Uterus (tissue), 4 donors: Measurements from ENCODE around the gene STAT4. TPM values are rescaled to one million over a fixed set of nuclear protein-coding genes. Genes with fewer than 3 reads are reported as not detected.

ENCODE experiments used
- DNase-seq, 2 donors: peaks; one replicate each; pipeline ENCODE4 v3.0.0-alpha.2; 2019 to 2020
- H3K27ac ChIP-seq, 2 donors: fragments of 200-600 bp; sonication (generic); 1 replicate in 1 of 2; 2 replicates in 1 of 2; pipeline ENCODE4 v1.5.1; 2016 to 2018
- H3K27me3 ChIP-seq, 2 donors: fragments of 200-600 bp; sonication (generic); one replicate each; pipeline ENCODE4 v1.5.1; 2018 to 2019; ENCODE audit warnings: control low read depth in 1 of 2
- H3K36me3 ChIP-seq, 2 donors: fragments of 200-600 bp; sonication (generic); one replicate each; pipeline ENCODE4 v1.5.1; 2019; ENCODE audit warnings: control low read depth in 1 of 2
- H3K4me1 ChIP-seq, 2 donors: fragments of 200-600 bp; sonication (generic); one replicate each; pipeline ENCODE4 v1.5.1; 2018 to 2019; ENCODE audit warnings: control low read depth in 1 of 2
- H3K4me3 ChIP-seq, 2 donors: fragments of 200-600 bp; sonication (generic); 1 replicate in 1 of 2; 2 replicates in 1 of 2; pipeline ENCODE4 v1.5.1; 2018 to 2019; ENCODE audit warnings: mild to moderate bottlenecking in 1 of 2
- H3K9me3 ChIP-seq, 2 donors: fragments of 200-600 bp; sonication (generic); one replicate each; pipeline ENCODE4 v1.5.1; 2019; ENCODE audit warnings: control low read depth in 1 of 2
- POLR2A ChIP-seq, 2 donors: fragments of 450-650 bp; IDR thresholded peaks; one replicate each; pipeline ENCODE4 v1.6.1; 2016; ENCODE audit warnings: antibody characterized with exemption in 2 of 2, mild to moderate bottlenecking in 1 of 2, moderate library complexity in 1 of 2
- intact Hi-C: fragments of 100-400 bp; cut with DNase I; formaldehyde crosslinking; loops from one replicate; pipeline ENCODE4 v1.15.1; 2023; ENCODE audit warnings: low total_unique reads
- total RNA-seq, 4 donors: library from RNA; depleted of rRNA in 3 of 4; stranded (reverse); fragments of >200 nt in 3 of 4; gene quantifications; one replicate each; pipeline versions ENCODE4 v1.1.0 to v1.2.4, GENCODE V29; 2014 to 2023
- TF ChIP-seq, protein P1 (sequence below), 4 experiments: fragments of 200-600 bp in 2 of 4; fragments of 450-650 bp in 2 of 4; sonication (generic) in 2 of 4; IDR thresholded peaks; one replicate each; pipeline ENCODE4 v1.5.1; 2016 to 2019; ENCODE audit warnings: antibody characterized with exemption in 4 of 4, mild to moderate bottlenecking in 2 of 4, moderate library complexity in 1 of 4
- donor health status: DM: yes; HTN: yes; CAD: no.

Gene STAT4
- total RNA-seq, 4 donors from 2014 or later, result 0.51 to 4.8 (median 2.3) TPM; not detected in 1

DNA sequence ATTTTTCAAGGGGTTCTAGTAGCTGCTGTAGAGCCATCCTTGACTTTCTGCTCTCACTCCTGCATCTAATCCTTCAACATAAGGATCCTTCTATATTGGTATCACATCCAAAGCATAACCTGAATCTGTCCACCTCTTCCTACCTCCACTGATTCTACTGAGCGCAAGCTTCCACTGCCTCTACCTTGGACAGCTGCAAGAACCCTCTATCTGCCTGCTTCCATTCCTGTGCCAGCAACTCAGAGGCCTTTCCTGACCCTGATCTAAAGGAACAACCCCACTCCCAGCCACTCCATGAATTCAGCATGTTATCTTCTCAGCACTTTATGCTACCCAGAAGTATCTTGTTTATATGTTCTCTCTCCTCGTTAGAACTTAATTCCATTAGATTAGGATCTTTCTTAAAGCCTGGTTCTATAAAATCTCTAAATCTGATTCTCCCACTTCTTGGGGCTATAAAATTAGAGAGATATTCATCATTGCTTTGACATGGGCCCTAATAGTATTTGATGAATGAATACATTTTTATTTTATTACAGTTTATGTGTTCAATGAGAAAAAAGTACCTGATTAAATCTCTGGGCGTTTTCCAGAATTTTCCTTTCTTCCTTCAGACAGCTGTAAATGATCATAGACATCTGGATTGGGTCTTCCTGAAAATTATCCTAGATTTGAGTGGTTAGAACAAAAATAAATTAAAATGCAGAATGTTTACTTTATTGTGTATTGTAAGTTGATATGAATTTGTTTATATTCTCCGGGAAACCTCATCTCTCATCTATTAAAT lies 143.6 kb downstream of the STAT4 start:
- Histone ChIP-seq H3K27me3 (no peaks in the 10 kb centered on the region), H3K4me3 (no peak overlapping the region), H3K36me3 (no peaks in the 10 kb centered on the region), H3K9me3 (no peaks in the 10 kb centered on the region), H3K4me1 (no peaks in the 10 kb centered on the region), H3K27ac (no peak overlapping the region)
- TF ChIP-seq POLR2A (IDR thresholded peaks at IDR 0.05), result no peak
- TF ChIP-seq, protein P1, sequence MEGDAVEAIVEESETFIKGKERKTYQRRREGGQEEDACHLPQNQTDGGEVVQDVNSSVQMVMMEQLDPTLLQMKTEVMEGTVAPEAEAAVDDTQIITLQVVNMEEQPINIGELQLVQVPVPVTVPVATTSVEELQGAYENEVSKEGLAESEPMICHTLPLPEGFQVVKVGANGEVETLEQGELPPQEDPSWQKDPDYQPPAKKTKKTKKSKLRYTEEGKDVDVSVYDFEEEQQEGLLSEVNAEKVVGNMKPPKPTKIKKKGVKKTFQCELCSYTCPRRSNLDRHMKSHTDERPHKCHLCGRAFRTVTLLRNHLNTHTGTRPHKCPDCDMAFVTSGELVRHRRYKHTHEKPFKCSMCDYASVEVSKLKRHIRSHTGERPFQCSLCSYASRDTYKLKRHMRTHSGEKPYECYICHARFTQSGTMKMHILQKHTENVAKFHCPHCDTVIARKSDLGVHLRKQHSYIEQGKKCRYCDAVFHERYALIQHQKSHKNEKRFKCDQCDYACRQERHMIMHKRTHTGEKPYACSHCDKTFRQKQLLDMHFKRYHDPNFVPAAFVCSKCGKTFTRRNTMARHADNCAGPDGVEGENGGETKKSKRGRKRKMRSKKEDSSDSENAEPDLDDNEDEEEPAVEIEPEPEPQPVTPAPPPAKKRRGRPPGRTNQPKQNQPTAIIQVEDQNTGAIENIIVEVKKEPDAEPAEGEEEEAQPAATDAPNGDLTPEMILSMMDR (IDR thresholded peaks at IDR 0.05), result no peak
- DNase-seq, result no peak
- intact Hi-C loops, result no loop called here

DNA sequence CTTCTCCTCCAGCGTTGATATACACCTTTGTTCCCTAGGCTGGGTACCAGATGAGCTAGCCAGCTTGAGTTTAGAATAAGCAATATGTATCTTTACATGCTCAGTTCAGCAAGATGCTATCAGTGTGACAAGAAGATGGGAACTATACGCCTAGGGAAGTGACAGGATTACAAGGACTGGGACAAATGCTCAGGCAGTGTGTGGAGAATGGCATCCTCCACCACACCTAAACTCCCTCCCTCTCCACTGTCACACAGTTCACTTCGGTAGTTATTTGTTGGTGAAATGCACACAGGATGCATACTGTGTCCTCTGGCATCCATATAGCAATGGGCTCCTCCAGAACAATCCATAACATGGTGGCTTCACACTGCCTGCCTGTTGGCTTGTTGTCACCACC lies 144.5 kb downstream of the STAT4 start:
- intact Hi-C loops, result no loop called here
- no peak for DNase-seq
- Histone ChIP-seq H3K9me3 (no peaks in the 10 kb centered on the region), H3K27me3 (no peaks in the 10 kb centered on the region), H3K36me3 (no peaks in the 10 kb centered on the region), H3K4me1 (no peaks in the 10 kb centered on the region), H3K4me3 (no peak overlapping the region), H3K27ac (no peak overlapping the region)
- no peak for TF ChIP-seq POLR2A (IDR thresholded peaks at IDR 0.05)
- TF ChIP-seq, protein P1 (IDR thresholded peaks at IDR 0.05), result no peak

DNA sequence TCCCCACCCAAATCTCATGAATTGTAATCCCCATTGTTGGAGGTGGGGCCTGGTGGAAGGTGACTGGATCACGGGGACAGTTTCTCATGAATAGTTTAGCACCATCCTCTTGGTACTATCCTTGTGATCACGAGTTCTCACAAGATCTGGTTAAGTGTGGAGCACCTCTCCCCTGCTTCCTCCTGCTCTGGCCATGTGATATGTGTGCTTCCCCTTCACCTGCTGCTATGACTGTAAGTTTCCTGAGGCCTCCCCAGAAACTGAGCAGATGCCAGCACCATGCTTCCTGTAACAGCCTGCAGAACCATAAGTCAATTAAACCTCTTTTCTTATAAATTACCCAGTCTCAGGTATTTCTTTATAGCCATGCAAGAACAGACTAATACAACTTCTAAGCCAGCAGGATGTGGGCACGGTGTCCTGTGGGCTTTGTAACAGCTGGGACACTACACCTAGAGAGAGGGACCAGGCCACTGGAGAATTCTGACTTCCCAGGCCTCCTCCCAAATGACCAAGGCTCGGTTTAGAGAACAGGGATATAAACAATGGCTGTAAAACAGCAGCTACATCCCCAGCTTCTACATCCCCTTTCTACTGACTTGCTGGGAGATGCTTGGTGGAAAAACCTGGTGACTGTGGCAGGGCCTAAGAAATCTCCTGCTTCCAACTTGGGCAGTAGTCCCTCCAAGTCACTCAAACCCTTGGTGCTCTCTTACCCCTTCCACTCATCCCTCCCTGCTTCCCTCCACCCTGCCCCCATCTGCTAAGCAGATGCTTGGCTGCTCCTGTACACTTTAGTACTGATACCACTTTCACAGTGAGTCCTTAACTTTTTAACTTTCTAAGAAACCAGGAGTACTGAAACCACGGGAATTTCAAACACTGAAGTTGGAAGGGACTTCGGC lies 147.1 kb downstream of the STAT4 start:
- DNase-seq, result no peak
- H3K9me3 ChIP-seq, result no peaks in the 10 kb centered on the region
- no peaks in the 10 kb centered on the region for H3K4me1 ChIP-seq
- no peaks in the 10 kb centered on the region for H3K36me3 ChIP-seq
- H3K27me3 ChIP-seq, result no peaks in the 10 kb centered on the region
- H3K27ac ChIP-seq, result no peak overlapping the region
- TF ChIP-seq, protein P1 (IDR thresholded peaks at IDR 0.05), result no peak
- no peak for TF ChIP-seq POLR2A (IDR thresholded peaks at IDR 0.05)
- intact Hi-C loops, result no loop called here
- H3K4me3 ChIP-seq, result no peak overlapping the region

DNA sequence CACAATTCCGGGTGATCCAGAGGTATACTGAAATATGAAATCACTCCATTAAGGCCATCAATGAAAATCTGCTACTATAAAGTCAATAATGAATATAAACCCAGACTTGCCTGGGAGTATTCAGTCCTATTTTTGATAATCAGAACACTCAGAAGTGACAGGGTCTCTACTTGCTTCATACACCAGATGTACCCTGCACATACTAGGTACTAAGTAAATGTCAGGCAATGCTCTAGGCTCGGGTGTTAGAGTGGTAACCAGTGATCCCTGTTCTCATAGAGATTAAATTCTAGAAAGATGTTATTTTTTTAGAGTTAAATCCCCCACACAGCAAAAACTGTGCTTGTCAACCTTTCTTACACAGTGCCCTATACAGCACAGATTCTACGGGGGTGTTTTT lies 149.2 kb downstream of the STAT4 start:
- no peak overlapping the region for H3K4me3 ChIP-seq
- H3K36me3 ChIP-seq, result no peaks in the 10 kb centered on the region
- no peaks in the 10 kb centered on the region for H3K4me1 ChIP-seq
- no peaks in the 10 kb centered on the region for H3K9me3 ChIP-seq
- H3K27me3 ChIP-seq, result no peaks in the 10 kb centered on the region
- no peak for DNase-seq
- intact Hi-C loops, result no loop called here
- no peak for TF ChIP-seq POLR2A (IDR thresholded peaks at IDR 0.05)
- TF ChIP-seq, protein P1 (IDR thresholded peaks at IDR 0.05), result no peak
- no peak overlapping the region for H3K27ac ChIP-seq

DNA sequence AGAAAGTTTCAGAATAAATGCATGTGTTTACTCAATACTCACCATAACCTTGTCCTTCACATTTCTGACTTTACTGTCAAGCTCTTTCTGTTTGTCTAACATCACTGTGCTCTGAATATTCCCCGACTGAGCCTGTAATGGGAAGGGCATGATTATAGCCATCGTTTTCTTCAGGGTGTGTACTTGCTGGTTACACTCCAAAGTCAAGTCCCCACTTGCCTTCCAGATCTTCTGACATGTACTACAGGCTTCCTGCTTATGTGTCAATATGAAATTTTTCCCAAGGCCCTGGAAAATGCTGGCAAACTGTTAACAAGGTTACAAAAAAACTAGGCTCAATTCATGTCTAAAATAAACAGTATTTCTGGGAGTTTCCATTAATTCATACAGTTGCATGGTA lies 149.8 kb downstream of the STAT4 start:
- Histone ChIP-seq H3K27me3 (no peaks in the 10 kb centered on the region), H3K4me3 (no peak overlapping the region), H3K9me3 (no peaks in the 10 kb centered on the region), H3K4me1 (no peaks in the 10 kb centered on the region), H3K27ac (no peak overlapping the region), H3K36me3 (no peaks in the 10 kb centered on the region)
- intact Hi-C loops, result no loop called here
- TF ChIP-seq POLR2A (IDR thresholded peaks at IDR 0.05), result no peak
- TF ChIP-seq, protein P1 (IDR thresholded peaks at IDR 0.05), result no peak
- DNase-seq, result no peak
